OCI-LY3 (cell line): ENCODE results near the gene GALNT11.

ENCODE experiments used
- CTCF ChIP-seq: fragments of 200-600, 300-600 bp; sonication (generic); IDR thresholded peaks from 2 replicates; pipeline ENCODE4 v1.5.1; 2014; ENCODE audit warnings: antibody characterized with exemption, low read length, low read depth
- EZH2phosphoT487 ChIP-seq: fragments of 200-600 bp; shearing (Covaris generic); IDR thresholded peaks from 2 replicates; pipeline ENCODE4 v1.6.1; 2018; ENCODE audit warnings: antibody characterized with exemption, mixed run types, low read depth

DNA sequence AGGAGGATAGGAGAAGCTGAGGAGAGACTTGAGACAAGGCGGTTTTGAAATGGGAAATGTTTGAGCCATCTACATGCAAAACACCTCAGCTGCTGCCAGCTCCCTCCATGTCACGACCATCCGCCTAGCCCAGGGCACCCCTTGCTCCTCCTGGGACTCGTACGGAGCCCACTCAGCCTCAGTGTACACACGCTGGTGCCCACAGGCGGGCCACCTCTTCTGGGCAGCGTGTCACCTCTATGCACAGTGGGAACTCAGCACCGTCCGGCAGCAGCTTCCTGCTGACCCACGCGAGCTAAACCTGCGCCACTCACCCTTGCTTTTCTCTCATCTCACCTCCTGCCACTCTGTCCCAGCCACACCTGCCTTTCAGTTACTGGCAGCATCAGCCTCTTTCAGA lies 108.3 kb downstream of the GALNT11 start:
- TF ChIP-seq CTCF (no peak), EZH2phosphoT487 (no peak)
